Measurements from ENCODE around the gene GGN. TPM values are rescaled to one million over a fixed set of nuclear protein-coding genes. Genes with fewer than 3 reads are reported as not detected.

Gene GGN
- total RNA-seq, 1 donor = 0.86 TPM

GRCh38 chr19:38401148-38401547 is 13.3 kb upstream of the GGN start:
- H3K4me3 ChIP-seq (ENCODE audit: low read depth, low read length) = no peak overlapping the region
- TF ChIP-seq CTCF (IDR thresholded peaks at IDR 0.05; ENCODE audit: insufficient read depth, low read depth, low read length) = no peak
- DNase-seq (ENCODE audit: low read depth) = peak; percentile 22

GRCh38 chr19:38400361-38400760 is 12.5 kb upstream of the GGN start:
- TF ChIP-seq CTCF (IDR thresholded peaks at IDR 0.05; ENCODE audit: insufficient read depth, low read depth, low read length) = no peak
- DNase-seq (ENCODE audit: low read depth) = no peak
- no peak overlapping the region for H3K4me3 ChIP-seq (ENCODE audit: low read depth, low read length)

- no peak for TF ChIP-seq CTCF (IDR thresholded peaks at IDR 0.05; ENCODE audit: insufficient read depth, low read depth, low read length)
- no peak overlapping the region for H3K4me3 ChIP-seq (ENCODE audit: low read depth, low read length)
- DNase-seq (ENCODE audit: low read depth) = no peak
Observed at GRCh38 chr19:38399537-38399936, 11.7 kb upstream of the GGN start.

- DNase-seq (ENCODE audit: low read depth) = no peak
- no peak overlapping the region for H3K4me3 ChIP-seq (ENCODE audit: low read depth, low read length)
- TF ChIP-seq CTCF (IDR thresholded peaks at IDR 0.05; ENCODE audit: insufficient read depth, low read depth, low read length) = no peak
Observed at GRCh38 chr19:38399081-38399480, 11.2 kb upstream of the GGN start.

GRCh38 chr19:38395381-38396114 is 7.7 kb upstream of the GGN start:
- TF ChIP-seq CTCF (IDR thresholded peaks at IDR 0.05; ENCODE audit: insufficient read depth, low read depth, low read length) = no peak
- no peak overlapping the region for H3K4me3 ChIP-seq (ENCODE audit: low read depth, low read length)
- DNase-seq (ENCODE audit: low read depth) = no peak

- peak; percentile 32 for DNase-seq (ENCODE audit: low read depth)
- no peak overlapping the region for H3K4me3 ChIP-seq (ENCODE audit: low read depth, low read length)
- no peak for TF ChIP-seq CTCF (IDR thresholded peaks at IDR 0.05; ENCODE audit: insufficient read depth, low read depth, low read length)
Observed at GRCh38 chr19:38394488-38394887, 6.7 kb upstream of the GGN start.
